ENCODE measurements around the gene LYRM2.

Gene LYRM2

GRCh38 chr6:89650579-89650978 is 12.0 kb upstream of the LYRM2 start:
- Histone ChIP-seq H4K20me1 (ENCODE audit: low read depth, low read length) (no peaks in the 10 kb centered on the region), H2AFZ (ENCODE audit: low read depth, low read length, severe bottlenecking) (no peak overlapping the region), H3K4me3 (ENCODE audit: insufficient read depth, low read length, poor library complexity, severe bottlenecking) (no peak overlapping the region), H3K27ac (ENCODE audit: low read depth, low read length) (no peak overlapping the region), H3K79me2 (ENCODE audit: insufficient read depth, low read length) (no peaks in the 10 kb centered on the region), H3K9me3 (ENCODE audit: insufficient read depth, low read length) (no peaks in the 10 kb centered on the region), H3K27me3 (ENCODE audit: low read length) (no peaks in the 10 kb centered on the region), H3K9ac (ENCODE audit: low read length) (no peak overlapping the region), H3K36me3 (ENCODE audit: low read length) (peaks cover 30% of the 10 kb centered on the region; the same call in 1 of the 2 replicates), H3K4me2 (ENCODE audit: low read depth, low read length, poor library complexity, severe bottlenecking) (no peak overlapping the region), H3F3A (ENCODE audit: insufficient read depth) (0 out of 2 replicates have a peak, but pooled peaks cover 3% of the 10 kb centered on the region), H3K9me2 (replicated peaks; ENCODE audit: insufficient read depth, low read length) (no peaks in the 10 kb centered on the region)
- no peak for TF ChIP-seq EZH2phosphoT487 (conservative IDR thresholded peaks at IDR 0.05; ENCODE audit: low read length)
- no peak for TF ChIP-seq CTCF (IDR thresholded peaks at IDR 0.05; ENCODE audit: insufficient read depth, low read length, poor library complexity, severe bottlenecking)

GRCh38 chr6:89649682-89650081 is 11.1 kb upstream of the LYRM2 start:
- Histone ChIP-seq H3K36me3 (ENCODE audit: low read length) (peaks cover 26% of the 10 kb centered on the region; the same call in 1 of the 2 replicates), H3F3A (ENCODE audit: insufficient read depth) (0 out of 2 replicates have a peak, but pooled peaks cover 3% of the 10 kb centered on the region), H3K27me3 (ENCODE audit: low read length) (no peaks in the 10 kb centered on the region), H2AFZ (ENCODE audit: low read depth, low read length, severe bottlenecking) (no peak overlapping the region), H3K9me3 (ENCODE audit: insufficient read depth, low read length) (no peaks in the 10 kb centered on the region), H3K4me2 (ENCODE audit: low read depth, low read length, poor library complexity, severe bottlenecking) (no peak overlapping the region), H3K4me3 (ENCODE audit: insufficient read depth, low read length, poor library complexity, severe bottlenecking) (no peak overlapping the region), H3K9ac (ENCODE audit: low read length) (no peak overlapping the region), H3K79me2 (ENCODE audit: insufficient read depth, low read length) (no peaks in the 10 kb centered on the region), H3K27ac (ENCODE audit: low read depth, low read length) (no peak overlapping the region), H4K20me1 (ENCODE audit: low read depth, low read length) (no peaks in the 10 kb centered on the region), H3K9me2 (replicated peaks; ENCODE audit: insufficient read depth, low read length) (no peaks in the 10 kb centered on the region)
- TF ChIP-seq CTCF (IDR thresholded peaks at IDR 0.05; ENCODE audit: insufficient read depth, low read length, poor library complexity, severe bottlenecking) (no peak), EZH2phosphoT487 (conservative IDR thresholded peaks at IDR 0.05; ENCODE audit: low read length) (no peak)

- no peak for TF ChIP-seq EZH2phosphoT487 (conservative IDR thresholded peaks at IDR 0.05; ENCODE audit: low read length)
- TF ChIP-seq CTCF (IDR thresholded peaks at IDR 0.05; ENCODE audit: insufficient read depth, low read length, poor library complexity, severe bottlenecking): no peak
- peaks cover 18% of the 10 kb centered on the region; the same call in 1 of the 2 replicates for H3K36me3 ChIP-seq (ENCODE audit: low read length)
Measured at GRCh38 chr6:89644864-89645263, 6.3 kb upstream of the LYRM2 start.

More at GRCh38 chr6:89644864-89645263, 6.3 kb upstream of the LYRM2 start:
- no peaks in the 10 kb centered on the region for H3K9me2 ChIP-seq (replicated peaks; ENCODE audit: insufficient read depth, low read length)
- peaks cover 9% of the 10 kb centered on the region for H3F3A ChIP-seq (ENCODE audit: insufficient read depth)
- no peak overlapping the region for H3K27ac ChIP-seq (ENCODE audit: low read depth, low read length)
- no peak overlapping the region for H3K4me3 ChIP-seq (ENCODE audit: insufficient read depth, low read length, poor library complexity, severe bottlenecking)
- H3K9ac ChIP-seq (ENCODE audit: low read length): no peak overlapping the region
- H3K27me3 ChIP-seq (ENCODE audit: low read length): no peaks in the 10 kb centered on the region
- H3K4me2 ChIP-seq (ENCODE audit: low read depth, low read length, poor library complexity, severe bottlenecking): no peak overlapping the region
- H3K9me3 ChIP-seq (ENCODE audit: insufficient read depth, low read length): no peaks in the 10 kb centered on the region
- H4K20me1 ChIP-seq (ENCODE audit: low read depth, low read length): no peaks in the 10 kb centered on the region
- H3K79me2 ChIP-seq (ENCODE audit: insufficient read depth, low read length): peaks cover 8% of the 10 kb centered on the region; the same call in 1 of the 2 replicates
- no peak overlapping the region for H2AFZ ChIP-seq (ENCODE audit: low read depth, low read length, severe bottlenecking)

Measured in SU-DHL-6 (cell line).